GM12892 (cell line): ENCODE data around the gene MICALL1.

ENCODE experiments used
- DNase-seq: peaks from one replicate; pipeline ENCODE4 v3.0.0; 2011; ENCODE audit not compliant: insufficient read length
- FAIRE-seq: peaks from 2 replicates; lab custom pipeline; 2011; peaks lifted over from hg19 to GRCh38; lab: Jason Lieb, UNC
- POLR2A ChIP-seq: IDR thresholded peaks from 2 replicates; pipeline ENCODE4 v1.6.1; 2011; ENCODE audit warnings: low read depth, low read length, control low read depth
- POLR2AphosphoS5 ChIP-seq: IDR thresholded peaks from 2 replicates; pipeline ENCODE4 v1.6.1; 2011; ENCODE audit warnings: low read depth, low read length, control low read depth
- TAF1 ChIP-seq: IDR thresholded peaks from 2 replicates; pipeline ENCODE4 v1.6.1; 2011; ENCODE audit warnings: low read depth, mild to moderate bottlenecking, control low read depth, low read length, borderline replicate concordance

Gene MICALL1

DNA sequence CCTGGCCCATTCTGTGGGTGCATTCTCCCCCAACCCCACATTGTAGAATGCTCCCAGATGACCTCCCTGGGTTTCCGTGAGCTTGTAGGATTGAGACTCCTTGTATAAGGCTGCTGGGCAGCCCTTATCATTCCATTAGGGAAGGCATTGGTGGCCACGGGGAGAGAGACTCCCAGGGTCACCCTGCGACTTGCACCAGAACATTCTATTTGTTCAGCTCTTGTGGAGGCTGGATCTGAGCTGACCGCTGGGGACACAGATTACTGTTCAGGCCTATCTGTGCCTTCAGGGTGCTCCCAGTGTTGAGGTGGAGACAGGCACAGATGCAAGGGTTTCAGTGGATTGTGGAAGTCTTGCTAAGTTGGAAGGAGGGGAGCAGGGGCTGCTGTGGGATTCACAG, 17.8 kb downstream of the MICALL1 start:
- DNase-seq (no peak), FAIRE-seq (no peak)
- TF ChIP-seq POLR2AphosphoS5, result no peak
- TF ChIP-seq TAF1, result no peak
- no peak for TF ChIP-seq POLR2A

GRCh38 chr22:37924386-37925065, 18.4 kb downstream of the MICALL1 start:
- no peak for FAIRE-seq
- no peak for DNase-seq
- TF ChIP-seq POLR2AphosphoS5 (no peak), POLR2A (no peak), TAF1 (no peak)

GRCh38 chr22:37925330-37925729, 19.2 kb downstream of the MICALL1 start:
- DNase-seq (no peak), FAIRE-seq (no peak)
- no peak for TF ChIP-seq TAF1
- no peak for TF ChIP-seq POLR2A
- TF ChIP-seq POLR2AphosphoS5, result no peak

GRCh38 chr22:37925767-37926166, 19.7 kb downstream of the MICALL1 start:
- no peak for TF ChIP-seq POLR2AphosphoS5
- TF ChIP-seq TAF1, result no peak
- no peak for TF ChIP-seq POLR2A
- no peak for FAIRE-seq

DNA sequence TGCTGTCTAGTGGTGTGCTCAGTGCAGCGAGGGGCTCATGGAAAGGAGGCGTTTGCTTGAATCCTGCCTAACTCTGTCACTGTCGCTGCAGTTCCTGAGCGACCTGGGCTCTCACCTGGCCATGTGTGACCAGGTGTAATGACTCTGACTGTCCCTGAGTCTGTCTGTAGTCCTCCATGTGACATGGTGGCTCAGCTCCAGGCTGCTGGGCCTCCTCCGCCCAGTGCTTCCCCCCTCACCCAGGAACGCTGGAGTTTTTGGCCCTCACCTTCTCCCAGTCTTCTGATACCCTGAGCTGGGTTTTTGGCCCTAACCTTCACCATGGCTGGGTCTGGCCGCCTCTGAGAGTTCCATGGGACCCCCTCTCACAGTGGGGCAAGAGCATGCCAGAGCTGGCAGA, 20.3 kb downstream of the MICALL1 start:
- no peak for FAIRE-seq

More at GRCh38 chr22:37925767-37926166, 19.7 kb downstream of the MICALL1 start:
- DNase-seq, result no peak

GRCh38 chr22:37926771-37927636, 20.9 kb downstream of the MICALL1 start:
- FAIRE-seq (no peak), DNase-seq (no peak)
- no peak for TF ChIP-seq TAF1
- no peak for TF ChIP-seq POLR2A
- no peak for TF ChIP-seq POLR2AphosphoS5

More for the DNA sequence above, 20.3 kb downstream of the MICALL1 start:
- TF ChIP-seq POLR2AphosphoS5, result no peak
- no peak for TF ChIP-seq POLR2A
- TF ChIP-seq TAF1, result no peak
- no peak for DNase-seq

- no peak for TF ChIP-seq POLR2AphosphoS5
- no peak for TF ChIP-seq TAF1
- no peak for TF ChIP-seq POLR2A
- DNase-seq, result no peak
- no peak for FAIRE-seq
These were observed 21.5 kb downstream of the MICALL1 start for GRCh38 chr22:37927637-37927936.

- DNase-seq (no peak), FAIRE-seq (no peak)
- TF ChIP-seq POLR2AphosphoS5 (no peak), POLR2A (no peak)
These were observed 23.3 kb downstream of the MICALL1 start for GRCh38 chr22:37929390-37929789.

- FAIRE-seq (no peak), DNase-seq (no peak)
- TF ChIP-seq TAF1 (no peak), POLR2AphosphoS5 (no peak), POLR2A (no peak)
These were observed 24.3 kb downstream of the MICALL1 start for GRCh38 chr22:37930270-37930951.

DNA sequence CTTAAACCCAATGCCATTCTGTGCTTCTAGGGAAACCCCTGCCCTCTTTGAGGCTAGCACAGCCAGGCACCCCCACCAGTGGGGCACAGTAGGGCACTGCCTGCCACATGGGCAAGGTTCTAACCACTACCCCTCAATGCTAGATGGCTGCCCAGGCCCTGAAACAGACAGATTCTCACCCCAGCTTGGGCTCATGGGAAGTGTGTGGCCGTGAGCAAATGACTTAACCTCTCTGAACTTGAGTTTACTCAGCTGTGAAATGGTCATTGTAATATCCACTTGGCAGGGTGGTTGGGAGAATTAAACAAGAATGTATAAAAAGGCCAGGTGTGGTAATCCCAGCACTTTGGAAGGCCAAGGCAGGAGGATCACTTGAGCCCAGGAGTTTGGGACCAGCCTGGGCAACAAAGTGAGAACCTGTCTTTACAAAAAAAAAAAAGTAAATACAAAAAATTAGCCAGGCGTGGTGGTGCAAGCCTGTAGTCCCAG, 24.9 kb downstream of the MICALL1 start:
- no peak for FAIRE-seq
- no peak for DNase-seq
- TF ChIP-seq POLR2AphosphoS5 (no peak), POLR2A (no peak), TAF1 (no peak)

- DNase-seq (no peak), FAIRE-seq (no peak)
- TF ChIP-seq TAF1 (no peak), POLR2AphosphoS5 (no peak), POLR2A (no peak)
These were observed 25.8 kb downstream of the MICALL1 start for GRCh38 chr22:37931893-37932389.
